Calu3 (cell line): ENCODE data around the gene LBP. TPM values are rescaled to one million over a fixed set of nuclear protein-coding genes. Genes with fewer than 3 reads are reported as not detected.

ENCODE experiments used
- BruUV-seq: library from RNA; stranded (reverse); fragments of 400-500 nt; replicated peaks from 2 replicates; lab custom pipeline; 2021; lab: Mats Ljungman, UMichigan
- CTCF ChIA-PET: fragments of 300-600 bp; sonication (Branson Sonifier 250); formaldehyde crosslinking; loops from one replicate; lab custom pipeline; 2022; ENCODE audit warnings: antibody characterized with exemption; lab: Charles Lee
- DNase-seq: peaks from one replicate; pipeline ENCODE4 v3.0.0; 2022
- H3K27ac Mint-ChIP-seq: one replicate; pipeline ENCODE4 v1.8.0; 2022; ENCODE audit warnings: mixed read lengths; ENCODE audit not compliant: unreplicated experiment
- H3K27me3 Mint-ChIP-seq: one replicate; pipeline ENCODE4 v1.8.0; 2022; ENCODE audit warnings: mixed read lengths; ENCODE audit not compliant: unreplicated experiment
- H3K36me3 Mint-ChIP-seq: one replicate; pipeline ENCODE4 v1.8.0; 2022; ENCODE audit warnings: mild to moderate bottlenecking, moderate library complexity, mixed read lengths; ENCODE audit not compliant: insufficient read depth, unreplicated experiment
- H3K4me1 Mint-ChIP-seq: one replicate; pipeline ENCODE4 v1.8.0; 2022; ENCODE audit warnings: mild to moderate bottlenecking, low read depth, mixed read lengths; ENCODE audit not compliant: unreplicated experiment
- H3K4me3 Mint-ChIP-seq: one replicate; pipeline ENCODE4 v1.8.0; 2022; ENCODE audit warnings: mild to moderate bottlenecking, low read depth, moderate library complexity, mixed read lengths; ENCODE audit not compliant: unreplicated experiment
- H3K9me3 Mint-ChIP-seq: one replicate; pipeline ENCODE4 v1.8.0; 2022; ENCODE audit warnings: low read depth, mixed read lengths; ENCODE audit not compliant: unreplicated experiment
- intact Hi-C: fragments of 100-400 bp; cut with micrococcal nuclease; formaldehyde crosslinking; loops from one replicate; pipeline ENCODE4 v1.10.0; 2022; ENCODE audit not compliant: unreplicated experiment
- total RNA-seq: library from RNA; stranded (reverse); gene quantifications from 2 replicates; pipeline ENCODE4 v1.2.3, GENCODE V29; 2022
- TF ChIP-seq, protein P1 (sequence below): fragments of 200-600 bp; IDR thresholded peaks from one replicate; pipeline ENCODE4 v1.8.0; 2022; ENCODE audit warnings: antibody characterized with exemption; ENCODE audit not compliant: unreplicated experiment

Gene LBP
- total RNA-seq, 1 experiment from 2014 or later, result not detected

DNA sequence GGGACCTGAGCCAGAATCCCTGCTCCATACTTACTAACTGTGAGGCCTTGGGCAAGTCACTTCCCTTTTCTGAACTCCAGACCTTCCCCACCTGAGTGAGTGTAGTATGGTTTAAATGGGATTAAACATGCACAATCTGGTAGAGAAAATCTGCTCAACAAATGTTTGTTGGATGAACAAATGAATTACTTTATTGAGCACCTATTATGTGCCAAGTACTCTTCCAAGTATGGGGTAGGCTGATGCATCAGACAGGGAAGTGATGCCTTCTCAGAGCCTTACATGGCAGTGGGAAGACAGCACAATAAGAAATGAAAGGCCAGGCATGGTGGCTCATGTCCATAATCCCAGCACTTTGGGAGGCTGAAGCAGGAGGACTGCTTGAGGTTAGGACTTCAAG lies 15.0 kb upstream of the LBP start:
- Mint-ChIP-seq H3K9me3 (no peaks in the 10 kb centered on the region), H3K27me3 (peaks cover 69% of the 10 kb centered on the region), H3K27ac (no peak overlapping the region), H3K36me3 (no peaks in the 10 kb centered on the region), H3K4me1 (no peaks in the 10 kb centered on the region), H3K4me3 (no peak overlapping the region)
- TF ChIP-seq, protein P1, sequence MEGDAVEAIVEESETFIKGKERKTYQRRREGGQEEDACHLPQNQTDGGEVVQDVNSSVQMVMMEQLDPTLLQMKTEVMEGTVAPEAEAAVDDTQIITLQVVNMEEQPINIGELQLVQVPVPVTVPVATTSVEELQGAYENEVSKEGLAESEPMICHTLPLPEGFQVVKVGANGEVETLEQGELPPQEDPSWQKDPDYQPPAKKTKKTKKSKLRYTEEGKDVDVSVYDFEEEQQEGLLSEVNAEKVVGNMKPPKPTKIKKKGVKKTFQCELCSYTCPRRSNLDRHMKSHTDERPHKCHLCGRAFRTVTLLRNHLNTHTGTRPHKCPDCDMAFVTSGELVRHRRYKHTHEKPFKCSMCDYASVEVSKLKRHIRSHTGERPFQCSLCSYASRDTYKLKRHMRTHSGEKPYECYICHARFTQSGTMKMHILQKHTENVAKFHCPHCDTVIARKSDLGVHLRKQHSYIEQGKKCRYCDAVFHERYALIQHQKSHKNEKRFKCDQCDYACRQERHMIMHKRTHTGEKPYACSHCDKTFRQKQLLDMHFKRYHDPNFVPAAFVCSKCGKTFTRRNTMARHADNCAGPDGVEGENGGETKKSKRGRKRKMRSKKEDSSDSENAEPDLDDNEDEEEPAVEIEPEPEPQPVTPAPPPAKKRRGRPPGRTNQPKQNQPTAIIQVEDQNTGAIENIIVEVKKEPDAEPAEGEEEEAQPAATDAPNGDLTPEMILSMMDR, result no peak
- CTCF ChIA-PET, result no interaction called here
- intact Hi-C loops, result no loop called here
- no peak for DNase-seq
- no TSS peak for BruUV-seq

DNA sequence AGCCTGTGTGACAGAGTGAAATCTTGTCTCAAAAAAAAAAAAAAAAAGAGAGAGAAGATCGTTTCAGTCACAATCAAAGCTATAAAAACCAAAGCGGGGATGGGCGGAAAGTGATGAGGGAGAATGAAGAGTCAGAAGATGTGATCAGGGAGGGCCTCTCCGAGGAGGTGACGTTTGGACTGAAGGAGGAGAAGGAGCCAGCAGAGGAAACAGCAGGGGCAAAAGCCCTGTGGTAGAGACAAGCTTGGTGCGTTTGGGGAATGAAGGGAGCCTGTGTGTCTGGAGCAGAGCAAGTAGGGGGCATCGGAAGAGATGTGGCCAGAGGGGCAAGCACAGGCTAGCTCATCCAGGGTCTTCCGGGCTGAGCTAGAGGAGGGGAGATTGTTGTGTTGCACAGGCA lies 14.5 kb upstream of the LBP start:
- intact Hi-C loops, result no loop called here
- DNase-seq, result no peak
- no peaks in the 10 kb centered on the region for H3K36me3 Mint-ChIP-seq
- CTCF ChIA-PET, result interaction anchor here (0.7 kb wide), 2 partner anchors 70 to 456 kb away, joined by 3 read pairs; no protein-coding TSS in a partner anchor
- no peak overlapping the region for H3K27ac Mint-ChIP-seq
- H3K4me3 Mint-ChIP-seq, result no peak overlapping the region
- peaks cover 69% of the 10 kb centered on the region for H3K27me3 Mint-ChIP-seq
- H3K9me3 Mint-ChIP-seq, result no peaks in the 10 kb centered on the region
- H3K4me1 Mint-ChIP-seq, result no peaks in the 10 kb centered on the region
- TF ChIP-seq, protein P1, result no peak
- no TSS peak for BruUV-seq

DNA sequence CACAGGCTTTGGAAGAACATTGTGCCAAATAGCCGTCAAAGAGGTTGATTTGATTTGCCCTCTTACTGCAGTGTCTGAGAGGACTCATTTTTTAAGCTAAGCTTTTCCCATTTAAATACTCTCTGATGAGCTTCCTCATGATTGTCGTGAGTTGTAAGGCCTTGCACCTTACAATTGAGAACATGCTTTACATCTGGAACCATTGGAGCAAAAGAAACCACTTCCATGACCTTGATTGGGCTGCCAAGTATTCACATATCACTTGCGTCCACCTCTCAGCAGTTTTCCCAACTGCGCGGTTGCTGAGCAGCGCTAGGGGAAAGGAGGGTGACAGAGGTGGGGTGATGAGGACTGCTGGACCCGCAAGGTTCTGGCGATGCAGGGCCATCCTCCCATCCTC lies 12.3 kb upstream of the LBP start:
- H3K36me3 Mint-ChIP-seq, result no peaks in the 10 kb centered on the region
- peaks cover 4% of the 10 kb centered on the region for H3K9me3 Mint-ChIP-seq
- H3K27ac Mint-ChIP-seq, result no peak overlapping the region
- no peaks in the 10 kb centered on the region for H3K4me1 Mint-ChIP-seq
- CTCF ChIA-PET, result no interaction called here
- intact Hi-C loops, result no loop called here
- no peak overlapping the region for H3K4me3 Mint-ChIP-seq
- DNase-seq, result no peak
- BruUV-seq, result no TSS peak
- peaks cover 69% of the 10 kb centered on the region for H3K27me3 Mint-ChIP-seq
- TF ChIP-seq, protein P1, result no peak

DNA sequence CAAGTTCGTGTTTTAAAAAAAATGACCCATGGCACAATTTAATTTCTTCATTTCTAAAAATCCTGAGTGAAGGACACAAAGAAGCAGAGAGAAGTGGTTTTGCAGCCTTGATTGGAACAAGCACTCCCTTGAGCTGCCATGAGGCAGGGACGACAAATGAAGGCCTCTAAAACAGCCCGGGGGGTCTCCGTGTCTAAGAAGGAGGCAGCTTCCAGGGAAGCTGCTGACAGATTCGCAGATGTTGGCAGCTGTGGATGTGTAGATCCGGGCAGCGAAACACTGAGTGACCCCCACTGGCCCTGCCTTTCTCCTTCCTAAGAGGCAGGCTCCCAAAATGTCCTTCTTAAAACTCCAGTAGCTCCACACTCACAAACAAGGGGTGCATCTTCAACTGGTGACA lies 9.6 kb upstream of the LBP start:
- BruUV-seq, result no TSS peak
- intact Hi-C loops, result loop anchor here (5.0 kb wide), 1 partner anchor 56 kb away; no protein-coding TSS in a partner anchor

More for the DNA sequence above, 9.6 kb upstream of the LBP start:
- no peak for DNase-seq
- Mint-ChIP-seq H3K9me3 (peaks cover 4% of the 10 kb centered on the region), H3K4me3 (no peak overlapping the region), H3K27ac (no peak overlapping the region), H3K36me3 (no peaks in the 10 kb centered on the region), H3K27me3 (peaks cover 60% of the 10 kb centered on the region), H3K4me1 (no peaks in the 10 kb centered on the region)
- TF ChIP-seq, protein P1, result no peak
- CTCF ChIA-PET, result interaction anchor here (1.0 to 3.1 kb wide), 3 partner anchors 19 to 136 kb away, joined by 3 to 48 read pairs (median 5); partner anchors contain the start of gene RALGAPB
